ENCODE measurements around the gene TSHZ2.

DNA sequence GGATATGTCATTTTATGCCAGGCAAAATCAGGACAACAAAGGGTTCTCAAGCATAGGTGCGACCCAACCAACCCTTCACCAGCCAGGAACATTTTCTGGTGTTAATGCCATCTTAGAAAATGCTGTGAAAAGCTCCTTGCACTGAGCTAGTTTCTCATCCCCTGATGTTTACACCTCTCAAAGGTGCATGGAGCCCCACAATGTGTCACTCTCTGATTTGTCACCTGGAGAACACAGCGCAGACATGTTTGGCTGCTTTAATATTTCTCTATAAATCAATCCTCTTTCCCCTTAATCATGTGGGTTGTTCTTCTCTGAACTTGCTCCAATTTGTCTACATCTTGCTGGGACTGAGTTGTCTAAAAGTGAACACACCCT, 244.3 kb downstream of the TSHZ2 start:
- TF ChIP-seq CTCF (IDR thresholded peaks at IDR 0.05; ENCODE audit: extremely low read depth in 1 of 2, insufficient read depth in 1 of 2, low read depth in 1 of 2, low read length in 2 of 2), result no peak
- no peak for TF ChIP-seq POLR2A (IDR thresholded peaks at IDR 0.05; ENCODE audit: low read depth, low read length)
- no peak for TF ChIP-seq EZH2 (IDR thresholded peaks at IDR 0.05; ENCODE audit: borderline replicate concordance, low read depth, low read length, severe bottlenecking)
- no peak for TF ChIP-seq JUN (IDR thresholded peaks at IDR 0.05; ENCODE audit: borderline replicate concordance, insufficient read depth, insufficient read length, low read depth)
- TF ChIP-seq POLR2AphosphoS5 (IDR thresholded peaks at IDR 0.05; ENCODE audit: insufficient read depth, low read depth, low read length), result no peak
- no peak for TF ChIP-seq FOS (IDR thresholded peaks at IDR 0.05; ENCODE audit: borderline replicate concordance, insufficient read depth, low read length)
- no peak for TF ChIP-seq MAX (IDR thresholded peaks at IDR 0.05; ENCODE audit: insufficient read depth, insufficient read length)
